ENCODE results near the gene PHF8. TPM values are rescaled to one million over a fixed set of nuclear protein-coding genes. Genes with fewer than 3 reads are reported as not detected.

PHF8 gene
- total RNA-seq, 1 donor from 2014 or later = 12.6 TPM

- no peaks in the 10 kb centered on the region for H3K27me3 ChIP-seq (ENCODE audit: control insufficient read depth, insufficient read depth, low read length)
- FAIRE-seq = no peak
- DNase-seq (ENCODE audit: low read depth) = peak; percentile 7
- peak overlapping the region; percentile 60 for H3K4me3 ChIP-seq (ENCODE audit: low read depth, low read length)
- H3K36me3 ChIP-seq (ENCODE audit: control insufficient read depth, insufficient read depth, low read length) = peaks cover 2% of the 10 kb centered on the region
- no peak for TF ChIP-seq CTCF (IDR thresholded peaks at IDR 0.05; ENCODE audit: insufficient read depth, low read length, severe bottlenecking)
Observed at GRCh38 chrX:54043541-54044125, 640 bp downstream of the PHF8 start.

GRCh38 chrX:54043056-54043455 lies 1.2 kb downstream of the PHF8 start:
- Histone ChIP-seq H3K4me3 (ENCODE audit: low read depth, low read length) (peak overlapping the region; percentile 60), H3K36me3 (ENCODE audit: control insufficient read depth, insufficient read depth, low read length) (peaks cover 2% of the 10 kb centered on the region), H3K27me3 (ENCODE audit: control insufficient read depth, insufficient read depth, low read length) (no peaks in the 10 kb centered on the region)
- DNase-seq (ENCODE audit: low read depth) (peak; percentile 0), FAIRE-seq (no peak)
- no peak for TF ChIP-seq CTCF (IDR thresholded peaks at IDR 0.05; ENCODE audit: insufficient read depth, low read length, severe bottlenecking)

GRCh38 chrX:54042609-54043021 lies 1.7 kb downstream of the PHF8 start:
- Histone ChIP-seq H3K4me3 (ENCODE audit: low read depth, low read length) (peak overlapping the region; percentile 60), H3K27me3 (ENCODE audit: control insufficient read depth, insufficient read depth, low read length) (no peaks in the 10 kb centered on the region), H3K36me3 (ENCODE audit: control insufficient read depth, insufficient read depth, low read length) (peaks cover 2% of the 10 kb centered on the region)
- peak; percentile 16 for TF ChIP-seq CTCF (IDR thresholded peaks at IDR 0.05; ENCODE audit: insufficient read depth, low read length, severe bottlenecking)
- DNase-seq (ENCODE audit: low read depth) = peak; percentile 15
- no peak for FAIRE-seq

DNA sequence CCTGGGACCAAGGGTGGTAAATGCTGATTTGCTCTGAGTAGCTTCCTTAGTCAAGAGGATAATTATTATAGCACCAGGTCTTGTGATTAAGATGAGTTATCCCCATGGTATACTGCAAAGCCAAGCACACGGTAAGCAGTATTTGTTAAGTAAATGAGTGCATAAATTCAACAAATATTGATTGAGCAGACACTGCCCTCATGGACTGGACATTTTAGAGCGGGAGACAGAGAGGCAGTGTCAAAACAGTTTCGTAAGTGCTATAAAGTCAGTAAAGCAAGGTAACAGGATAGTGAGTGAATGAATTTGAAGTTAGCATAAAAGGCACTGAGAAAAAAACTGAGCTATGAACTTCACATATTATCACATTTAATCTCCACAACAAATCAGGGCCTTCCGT lies 13.9 kb downstream of the PHF8 start:
- no peak overlapping the region for H3K4me3 ChIP-seq (ENCODE audit: low read depth, low read length)
- no peaks in the 10 kb centered on the region for H3K27me3 ChIP-seq (ENCODE audit: control insufficient read depth, insufficient read depth, low read length)
- H3K36me3 ChIP-seq (ENCODE audit: control insufficient read depth, insufficient read depth, low read length) = no peaks in the 10 kb centered on the region
- FAIRE-seq = no peak
- no peak for TF ChIP-seq CTCF (IDR thresholded peaks at IDR 0.05; ENCODE audit: insufficient read depth, low read length, severe bottlenecking)
- DNase-seq (ENCODE audit: low read depth) = no peak

GRCh38 chrX:54029529-54030143 lies 14.6 kb downstream of the PHF8 start:
- H3K27me3 ChIP-seq (ENCODE audit: control insufficient read depth, insufficient read depth, low read length) = no peaks in the 10 kb centered on the region
- H3K36me3 ChIP-seq (ENCODE audit: control insufficient read depth, insufficient read depth, low read length) = no peaks in the 10 kb centered on the region
- TF ChIP-seq CTCF (IDR thresholded peaks at IDR 0.05; ENCODE audit: insufficient read depth, low read length, severe bottlenecking) = no peak
- H3K4me3 ChIP-seq (ENCODE audit: low read depth, low read length) = no peak overlapping the region
- FAIRE-seq (no peak), DNase-seq (ENCODE audit: low read depth) (peak; percentile 62)

DNA sequence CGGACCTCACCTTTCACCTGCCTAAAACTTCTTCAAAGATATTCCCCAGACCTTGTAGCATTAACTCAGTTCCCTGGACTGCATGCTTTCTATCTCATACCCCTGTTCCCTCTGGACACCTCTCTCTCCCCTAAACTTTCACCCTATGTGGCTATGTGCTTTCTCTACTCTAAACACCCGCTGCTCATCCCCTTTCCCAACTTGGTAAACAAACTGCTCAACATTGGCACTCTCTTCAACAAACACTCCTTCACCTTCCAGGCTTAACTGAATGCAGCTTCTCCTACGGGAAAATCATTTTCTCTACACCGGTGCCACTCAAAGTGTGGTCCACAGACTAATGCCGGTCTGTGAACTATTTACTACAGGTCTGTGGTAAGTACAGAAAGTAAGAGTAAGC lies 19.9 kb downstream of the PHF8 start:
- H3K4me3 ChIP-seq (ENCODE audit: low read depth, low read length) = no peak overlapping the region
- no peak for TF ChIP-seq CTCF (IDR thresholded peaks at IDR 0.05; ENCODE audit: insufficient read depth, low read length, severe bottlenecking)
- peaks cover 1% of the 10 kb centered on the region for H3K36me3 ChIP-seq (ENCODE audit: control insufficient read depth, insufficient read depth, low read length)
- DNase-seq (ENCODE audit: low read depth) = no peak
- H3K27me3 ChIP-seq (ENCODE audit: control insufficient read depth, insufficient read depth, low read length) = no peaks in the 10 kb centered on the region
- FAIRE-seq = no peak

All from bronchial epithelial cell (primary cell).